Astrocyte of the spinal cord (primary cell): ENCODE measurements around the gene CECR2.

Experiments used
- DNase-seq: peaks from one replicate; pipeline ENCODE4 v3.0.0; 2011; ENCODE audit warnings: low read depth, low spot score
- H3K4me3 ChIP-seq: 2 replicates; pipeline ENCODE4 v1.5.1; 2011; ENCODE audit warnings: low read depth, mild to moderate bottlenecking, low read length, moderate library complexity
- CTCF ChIP-seq: IDR thresholded peaks from 2 replicates; pipeline ENCODE4 v1.5.1; 2012; ENCODE audit warnings: low read depth, mild to moderate bottlenecking, low read length, inconsistent platforms
- in situ Hi-C: cut with HindIII; loops from 2 replicates; pipeline ENCODE4 v1.10.0; 2017; ENCODE audit warnings: low sequenced_read_pairs

Gene CECR2

GRCh38 chr22:17492247-17492646 lies 123.0 kb downstream of the CECR2 start:
- no peak for DNase-seq
- H3K4me3 ChIP-seq: no peak overlapping the region
- in situ Hi-C loops: no loop called here
- TF ChIP-seq CTCF: no peak

DNA sequence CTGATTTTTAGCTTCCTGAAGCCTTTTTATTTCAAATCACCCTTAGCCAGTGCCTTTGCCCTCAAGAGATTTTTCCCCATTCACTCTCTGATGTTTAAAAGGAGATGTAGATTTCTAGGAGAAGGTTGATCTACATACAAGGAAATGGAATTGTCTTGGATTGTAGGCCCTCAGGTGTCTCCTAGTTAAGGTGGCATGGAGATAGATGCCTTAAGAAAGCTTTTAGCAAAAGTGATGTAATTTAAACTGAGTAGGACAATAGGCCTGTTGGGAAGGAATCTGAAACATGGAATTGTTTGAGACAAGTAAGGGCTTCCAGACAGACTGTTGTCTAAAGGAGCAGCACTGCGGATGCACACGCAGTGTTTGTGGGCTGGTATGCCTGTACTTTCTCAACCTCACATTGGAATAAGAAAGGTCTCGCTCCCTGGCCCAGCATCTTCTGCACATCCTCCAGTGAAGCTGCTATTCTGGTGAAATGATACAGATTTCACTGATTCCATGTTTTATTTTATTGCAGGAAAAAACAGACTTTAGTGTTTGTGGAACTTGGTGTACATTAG lies 124.2 kb downstream of the CECR2 start:
- no peak overlapping the region for H3K4me3 ChIP-seq
- in situ Hi-C loops: no loop called here

GRCh38 chr22:17496841-17497240 lies 127.6 kb downstream of the CECR2 start:
- DNase-seq: no peak
- no peak for TF ChIP-seq CTCF
- in situ Hi-C loops: no loop called here
- no peak overlapping the region for H3K4me3 ChIP-seq

More for the DNA sequence above, 124.2 kb downstream of the CECR2 start:
- TF ChIP-seq CTCF: no peak
- no peak for DNase-seq

DNA sequence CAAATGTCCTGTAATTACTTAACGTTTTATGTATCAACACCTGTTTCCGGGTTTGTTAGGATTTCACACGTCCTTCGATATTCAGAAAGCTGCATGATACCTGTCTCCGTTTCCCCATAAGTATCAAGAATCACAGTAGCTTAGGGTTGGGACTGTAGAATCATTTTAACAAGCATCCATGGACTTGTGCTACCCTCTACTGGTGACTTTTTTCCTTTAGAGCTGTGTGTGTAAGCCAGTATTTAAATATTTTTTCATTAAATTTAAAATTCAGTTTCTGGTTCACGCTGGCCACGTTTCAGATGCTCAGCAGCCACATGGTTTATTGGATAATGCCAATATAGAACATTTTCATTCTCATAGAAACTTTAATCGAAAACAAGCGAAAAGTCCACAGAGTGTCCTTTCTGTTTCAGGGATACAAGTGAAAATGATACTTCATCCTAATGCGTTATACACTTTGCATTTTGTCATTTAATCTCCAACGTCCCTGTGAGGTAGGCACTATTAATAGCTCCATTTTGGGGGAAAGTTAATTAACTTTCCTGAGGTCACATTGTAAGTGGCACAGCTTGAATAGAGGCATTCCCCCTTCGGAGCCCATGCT lies 132.5 kb downstream of the CECR2 start:
- no peak overlapping the region for H3K4me3 ChIP-seq
- peak; percentile 56 for TF ChIP-seq CTCF
- in situ Hi-C loops: no loop called here
- DNase-seq: peak; percentile 73

DNA sequence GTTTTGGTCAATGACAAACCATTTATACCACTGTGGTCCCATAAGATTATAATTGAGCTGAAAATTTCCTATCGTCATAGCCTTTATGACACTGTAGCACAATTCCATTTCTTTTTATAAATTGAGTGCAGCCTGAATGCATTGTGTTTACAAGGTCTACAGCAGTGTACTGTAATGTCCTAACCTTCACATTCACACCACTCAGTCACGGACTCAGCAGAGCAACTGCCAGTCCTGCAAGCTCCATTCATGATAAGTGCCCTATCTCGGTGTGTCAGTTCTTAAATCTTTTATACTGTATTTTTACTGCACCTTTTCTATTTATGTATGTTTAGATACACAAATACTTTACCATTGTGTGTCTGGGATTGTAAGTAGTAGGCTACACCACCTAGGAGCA lies 138.8 kb downstream of the CECR2 start:
- TF ChIP-seq CTCF: no peak
- DNase-seq: no peak
- H3K4me3 ChIP-seq: no peak overlapping the region
- in situ Hi-C loops: no loop called here

DNA sequence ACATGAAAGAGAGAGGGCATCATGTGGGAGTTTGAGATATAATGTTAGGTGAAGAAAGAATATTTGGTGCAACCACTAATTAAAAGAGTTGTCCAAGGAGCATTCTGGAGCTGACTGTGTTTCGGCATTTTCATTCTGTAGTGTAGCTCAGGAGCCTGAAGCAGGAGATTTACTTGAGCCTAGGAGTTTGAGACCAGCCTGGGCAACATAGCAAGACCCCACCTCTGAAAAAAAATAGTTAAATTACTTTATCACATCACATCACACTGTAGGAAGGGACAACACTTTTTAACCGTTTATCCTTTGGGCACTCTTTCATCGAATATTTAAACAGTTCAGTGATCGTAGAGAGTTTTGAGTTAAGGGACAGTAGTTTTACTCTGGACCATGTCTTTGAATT lies 143.7 kb downstream of the CECR2 start:
- in situ Hi-C loops: no loop called here
- H3K4me3 ChIP-seq: no peak overlapping the region
- no peak for TF ChIP-seq CTCF
- DNase-seq: no peak
